H9 (cell line): ENCODE results near the gene ZNF804A. TPM values are rescaled to one million over a fixed set of nuclear protein-coding genes. Genes with fewer than 3 reads are reported as not detected.

Experiments
- DNase-seq: peaks from one replicate; pipeline ENCODE4 v3.0.0-alpha.2; 2017
- H2AFZ ChIP-seq: one replicate; pipeline ENCODE4 v1.6.1; 2013; ENCODE audit warnings: mild to moderate bottlenecking, low read length, control low read depth, moderate library complexity
- H2AK5ac ChIP-seq: 2 replicates; pipeline ENCODE4 v1.6.1; 2013; ENCODE audit warnings: low read length, control low read depth, mixed read lengths; ENCODE audit not compliant: insufficient read length
- H2BK120ac ChIP-seq: one replicate; pipeline ENCODE4 v1.6.1; 2013; ENCODE audit warnings: low read depth, mild to moderate bottlenecking, low read length, control low read depth, inconsistent platforms; ENCODE audit not compliant: poor library complexity, severe bottlenecking
- H2BK12ac ChIP-seq: 2 replicates; pipeline ENCODE4 v1.6.1; 2013; ENCODE audit warnings: low read length, control low read depth, mixed read lengths, low read depth; ENCODE audit not compliant: insufficient read length
- H2BK15ac ChIP-seq: 2 replicates; pipeline ENCODE4 v1.6.1; 2013; ENCODE audit warnings: low read depth, low read length, control low read depth
- H2BK20ac ChIP-seq: one replicate; pipeline ENCODE4 v1.6.1; 2013; ENCODE audit warnings: low read depth, mild to moderate bottlenecking, low read length, control low read depth, inconsistent platforms; ENCODE audit not compliant: poor library complexity, severe bottlenecking
- H2BK5ac ChIP-seq: 2 replicates; pipeline ENCODE4 v1.6.1; 2013; ENCODE audit warnings: low read length, control low read depth, mixed read lengths; ENCODE audit not compliant: insufficient read length
- H3K14ac ChIP-seq: 2 replicates; pipeline ENCODE4 v1.6.1; 2013; ENCODE audit warnings: low read length, control low read depth; ENCODE audit not compliant: insufficient read depth
- H3K18ac ChIP-seq: 2 replicates; pipeline ENCODE4 v1.6.1; 2013; ENCODE audit warnings: low read depth, mild to moderate bottlenecking, mixed read lengths, low read length, control low read depth; ENCODE audit not compliant: insufficient read length
- H3K23ac ChIP-seq: 2 replicates; pipeline ENCODE4 v1.6.1; 2013; ENCODE audit warnings: low read length, control low read depth, mixed read lengths, low read depth; ENCODE audit not compliant: insufficient read length
- H3K23me2 ChIP-seq: 2 replicates; pipeline ENCODE4 v1.6.1; 2013; ENCODE audit warnings: low read depth, mild to moderate bottlenecking, mixed read lengths, low read length, control low read depth; ENCODE audit not compliant: insufficient read length, poor library complexity, severe bottlenecking
- H3K27ac ChIP-seq: 2 replicates; pipeline ENCODE4 v1.5.1; 2013; ENCODE audit warnings: low read length, control low read depth, mixed read lengths, low read depth; ENCODE audit not compliant: insufficient read length
- H3K27me3 ChIP-seq: 2 replicates; pipeline ENCODE4 v1.6.1; 2013; ENCODE audit warnings: low read length, control low read depth, inconsistent platforms; ENCODE audit not compliant: insufficient read depth
- H3K4ac ChIP-seq: 2 replicates; pipeline ENCODE4 v1.6.1; 2013; ENCODE audit warnings: low read depth, mild to moderate bottlenecking, control low read depth, inconsistent platforms, low read length, moderate library complexity
- H3K4me1 ChIP-seq: 2 replicates; pipeline ENCODE4 v1.6.1; 2013; ENCODE audit warnings: low read length, control low read depth, inconsistent platforms; ENCODE audit not compliant: insufficient read depth
- H3K4me2 ChIP-seq: 2 replicates; pipeline ENCODE4 v1.6.1; 2013; ENCODE audit warnings: low read length, control low read depth, mixed read lengths; ENCODE audit not compliant: insufficient read length, insufficient read depth
- H3K56ac ChIP-seq: 2 replicates; pipeline ENCODE4 v1.6.1; 2013; ENCODE audit warnings: low read depth, mild to moderate bottlenecking, mixed read lengths, low read length, control low read depth; ENCODE audit not compliant: insufficient read length
- H3K79me1 ChIP-seq: 2 replicates; pipeline ENCODE4 v1.6.1; 2013; ENCODE audit warnings: low read depth, mild to moderate bottlenecking, moderate library complexity, low read length, control low read depth, inconsistent platforms; ENCODE audit not compliant: insufficient read depth, poor library complexity, severe bottlenecking
- H3K79me2 ChIP-seq: 2 replicates; pipeline ENCODE4 v1.6.1; 2013; ENCODE audit warnings: low read length, control low read depth, inconsistent platforms; ENCODE audit not compliant: insufficient read depth
- H3K9ac ChIP-seq: 2 replicates; pipeline ENCODE4 v1.6.1; 2013; ENCODE audit warnings: low read length, control low read depth, mixed read lengths; ENCODE audit not compliant: insufficient read length; ENCODE audit errors: extremely low read depth
- H3K9me3 ChIP-seq: one replicate; pipeline ENCODE4 v1.6.1; 2013; ENCODE audit warnings: low read depth, low read length, inconsistent platforms; ENCODE audit not compliant: control insufficient read depth
- H3T11ph ChIP-seq: one replicate; pipeline ENCODE4 v1.6.1; 2013; ENCODE audit warnings: mild to moderate bottlenecking, low read length, control low read depth, inconsistent platforms
- H4K20me1 ChIP-seq: one replicate; pipeline ENCODE4 v1.6.1; 2013; ENCODE audit not compliant: control insufficient read depth, insufficient read length, insufficient read depth
- H4K5ac ChIP-seq: 2 replicates; pipeline ENCODE4 v1.6.1; 2013; ENCODE audit warnings: low read depth, mild to moderate bottlenecking, mixed read lengths, low read length, control low read depth; ENCODE audit not compliant: insufficient read length
- H4K8ac ChIP-seq: replicated peaks from 2 replicates; pipeline ENCODE4 v1.6.1; 2013; ENCODE audit warnings: low read length, control low read depth, mixed read lengths, low read depth; ENCODE audit not compliant: insufficient read length
- H4K91ac ChIP-seq: 2 replicates; pipeline ENCODE4 v1.6.1; 2013; ENCODE audit warnings: low read depth, mild to moderate bottlenecking, moderate library complexity, mixed read lengths, low read length, control low read depth; ENCODE audit not compliant: insufficient read length
- H3K27ac Mint-ChIP-seq, 3 experiments: 2 replicates in 2 of 3; 3 replicates in 1 of 3; pipeline ENCODE4 v1.8.0; 2020 to 2021; ENCODE audit warnings: mixed read lengths in 3 of 3, mild to moderate bottlenecking in 1 of 3, moderate library complexity in 1 of 3
- H3K27me3 Mint-ChIP-seq: 2 replicates; pipeline ENCODE4 v1.8.0; 2021; ENCODE audit warnings: low read depth, mild to moderate bottlenecking, moderate library complexity, mixed read lengths
- H3K36me3 Mint-ChIP-seq, 3 experiments: 2 replicates in 2 of 3; 3 replicates in 1 of 3; pipeline ENCODE4 v1.8.0; 2020 to 2021; ENCODE audit warnings: low read depth in 3 of 3, mixed read lengths in 3 of 3; ENCODE audit not compliant: insufficient read depth in 1 of 3
- H3K4me1 Mint-ChIP-seq, 2 experiments: 2 replicates each; pipeline ENCODE4 v1.8.0; 2020; ENCODE audit warnings: mixed read lengths in 2 of 2
- H3K4me3 Mint-ChIP-seq, 2 experiments: 2 replicates in 1 of 2; 3 replicates in 1 of 2; pipeline ENCODE4 v1.8.0; 2020 to 2021; ENCODE audit warnings: mild to moderate bottlenecking in 2 of 2, mixed read lengths in 2 of 2, moderate library complexity in 1 of 2
- H3K9me3 Mint-ChIP-seq, 2 experiments: 2 replicates in 1 of 2; 3 replicates in 1 of 2; pipeline ENCODE4 v1.8.0; 2020; ENCODE audit warnings: mild to moderate bottlenecking in 2 of 2, mixed read lengths in 2 of 2, moderate library complexity in 1 of 2
- total RNA-seq: library from RNA; stranded (reverse); gene quantifications from 2 replicates; pipeline ENCODE4 v1.2.1, GENCODE V29; 2021
- TF ChIP-seq, protein P1 (sequence below): fragments of 200-600 bp; sonication (generic); conservative IDR thresholded peaks from 3 replicates; pipeline ENCODE4 v1.8.0; 2021; ENCODE audit warnings: antibody characterized with exemption, mild to moderate bottlenecking

Gene ZNF804A
- total RNA-seq, 1 experiment from 2014 or later, result not detected

DNA sequence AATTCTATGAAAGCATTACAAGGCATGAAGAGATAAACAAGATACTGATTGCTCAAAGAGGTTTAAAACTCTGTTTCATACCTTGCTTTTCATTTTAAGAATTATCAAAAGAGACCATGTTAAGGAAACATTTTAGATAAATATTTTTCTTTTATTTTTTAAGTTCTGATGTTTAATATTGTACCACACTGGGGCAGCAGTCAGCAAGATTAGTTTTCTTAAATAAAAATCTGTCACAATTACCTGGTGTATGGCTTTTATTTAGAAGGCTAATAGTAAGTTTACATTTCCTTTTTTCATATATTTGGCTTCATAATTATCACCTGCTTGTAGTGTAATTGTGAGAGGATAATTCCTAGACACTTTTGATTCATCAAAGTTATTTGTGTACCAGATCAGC lies 46.4 kb downstream of the ZNF804A start:
- Histone ChIP-seq H3K27me3 (no peaks in the 10 kb centered on the region), H4K5ac (no peak overlapping the region), H3K79me1 (no peaks in the 10 kb centered on the region), H4K91ac (no peak overlapping the region), H2BK12ac (no peak overlapping the region), H2AFZ (no peak overlapping the region), H4K20me1 (no peaks in the 10 kb centered on the region), H3K4me1 (no peaks in the 10 kb centered on the region), H3K79me2 (no peaks in the 10 kb centered on the region), H3K9ac (no peak overlapping the region), H3K27ac (no peak overlapping the region), H3T11ph (no peak overlapping the region), H3K9me3 (no peaks in the 10 kb centered on the region), H2BK5ac (no peak overlapping the region), H3K56ac (no peak overlapping the region), H3K23ac (no peak overlapping the region), H3K14ac (no peak overlapping the region), H2BK20ac (no peak overlapping the region), H2BK120ac (no peak overlapping the region), H3K4me2 (no peak overlapping the region), H3K4ac (no peak overlapping the region), H3K23me2 (no peaks in the 10 kb centered on the region), H2BK15ac (no peak overlapping the region), H2AK5ac (no peak overlapping the region), H4K8ac (no peak overlapping the region), H3K18ac (no peak overlapping the region)
- Mint-ChIP-seq H3K27me3 (no peaks in the 10 kb centered on the region), H3K9me3 (no peaks in the 10 kb centered on the region), H3K4me3 (no peak overlapping the region), H3K4me1 (peaks cover 4 to 8% of the 10 kb centered on the region in 2 experiments; a peak in 3 of 4 replicates), H3K27ac (no peak overlapping the region), H3K36me3 (peaks cover 0 to 13% (median 0%) of the 10 kb centered on the region in 3 experiments; a peak in 1 of 7 replicates)
- TF ChIP-seq, protein P1, sequence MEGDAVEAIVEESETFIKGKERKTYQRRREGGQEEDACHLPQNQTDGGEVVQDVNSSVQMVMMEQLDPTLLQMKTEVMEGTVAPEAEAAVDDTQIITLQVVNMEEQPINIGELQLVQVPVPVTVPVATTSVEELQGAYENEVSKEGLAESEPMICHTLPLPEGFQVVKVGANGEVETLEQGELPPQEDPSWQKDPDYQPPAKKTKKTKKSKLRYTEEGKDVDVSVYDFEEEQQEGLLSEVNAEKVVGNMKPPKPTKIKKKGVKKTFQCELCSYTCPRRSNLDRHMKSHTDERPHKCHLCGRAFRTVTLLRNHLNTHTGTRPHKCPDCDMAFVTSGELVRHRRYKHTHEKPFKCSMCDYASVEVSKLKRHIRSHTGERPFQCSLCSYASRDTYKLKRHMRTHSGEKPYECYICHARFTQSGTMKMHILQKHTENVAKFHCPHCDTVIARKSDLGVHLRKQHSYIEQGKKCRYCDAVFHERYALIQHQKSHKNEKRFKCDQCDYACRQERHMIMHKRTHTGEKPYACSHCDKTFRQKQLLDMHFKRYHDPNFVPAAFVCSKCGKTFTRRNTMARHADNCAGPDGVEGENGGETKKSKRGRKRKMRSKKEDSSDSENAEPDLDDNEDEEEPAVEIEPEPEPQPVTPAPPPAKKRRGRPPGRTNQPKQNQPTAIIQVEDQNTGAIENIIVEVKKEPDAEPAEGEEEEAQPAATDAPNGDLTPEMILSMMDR, result peak; percentile 17; the same call in 1 of the 3 replicates
- no peak for DNase-seq
